Ureter (tissue), 1 donor: ENCODE results near the gene MARK3. TPM values are rescaled to one million over a fixed set of nuclear protein-coding genes. Genes with fewer than 3 reads are reported as not detected.

Experiments used
- DNase-seq: peaks from one replicate; pipeline ENCODE4 v3.0.0-alpha.2; 2020; ENCODE audit warnings: low spot score
- total RNA-seq: library from RNA; stranded (reverse); gene quantifications from one replicate; pipeline ENCODE4 v1.2.4, GENCODE V29; 2023
- donor health status: DM: yes; HTN: yes; CAD: no.

Gene MARK3
- total RNA-seq, 1 donor from 2014 or later, result 140 TPM

DNA sequence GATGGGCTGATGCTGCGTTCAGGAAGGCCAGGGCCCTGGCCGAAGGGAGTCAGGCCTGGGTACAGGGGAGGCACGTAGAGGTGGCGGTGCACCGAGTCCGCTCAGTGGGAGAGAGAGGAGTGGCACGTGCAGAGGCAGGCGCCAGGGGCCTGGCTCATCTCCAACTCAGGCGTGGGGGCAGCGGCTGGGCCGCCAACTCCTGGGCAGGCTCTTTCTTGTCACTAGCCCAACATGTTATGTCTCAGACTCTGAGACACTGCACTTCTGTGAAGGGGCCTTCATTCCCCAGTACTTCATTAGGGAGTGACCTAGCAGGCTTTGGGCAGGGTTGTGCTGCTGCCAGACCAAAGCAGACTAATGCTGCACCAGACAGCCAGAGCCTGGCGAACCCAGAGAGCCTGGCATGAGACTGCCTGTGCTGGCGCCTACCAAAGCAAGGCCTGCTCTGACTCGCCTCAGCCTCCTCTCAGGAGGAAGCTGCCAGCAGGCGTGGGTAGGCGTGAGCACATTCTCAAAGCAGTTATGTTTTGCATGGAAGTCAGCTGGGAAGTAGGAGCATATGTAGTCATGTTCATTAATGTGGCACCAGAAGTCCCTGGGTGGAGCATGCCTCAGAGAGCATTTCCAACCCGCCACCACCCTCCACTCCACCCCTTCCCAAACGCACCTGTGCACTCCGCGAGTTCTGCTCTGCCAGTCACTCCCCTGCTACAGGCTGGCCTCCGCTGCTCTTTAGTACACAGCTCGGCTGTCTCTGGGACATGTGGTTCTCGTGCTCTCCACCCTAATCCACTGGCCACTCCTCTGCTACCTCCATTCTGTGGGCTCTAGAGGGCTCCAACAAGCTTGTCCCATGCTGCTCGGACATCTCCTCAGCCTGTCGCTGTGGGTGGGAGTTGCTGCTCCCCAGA lies 127.7 kb downstream of the MARK3 start:
- peak; percentile 87 for DNase-seq

GRCh38 chr14:103514596-103515421 lies 129.6 kb downstream of the MARK3 start:
- DNase-seq, result no peak

- no peak for DNase-seq
Observed at GRCh38 chr14:103516426-103517173, 131.4 kb downstream of the MARK3 start.

- DNase-seq, result no peak
Observed at GRCh38 chr14:103517174-103517566, 132.0 kb downstream of the MARK3 start.

DNA sequence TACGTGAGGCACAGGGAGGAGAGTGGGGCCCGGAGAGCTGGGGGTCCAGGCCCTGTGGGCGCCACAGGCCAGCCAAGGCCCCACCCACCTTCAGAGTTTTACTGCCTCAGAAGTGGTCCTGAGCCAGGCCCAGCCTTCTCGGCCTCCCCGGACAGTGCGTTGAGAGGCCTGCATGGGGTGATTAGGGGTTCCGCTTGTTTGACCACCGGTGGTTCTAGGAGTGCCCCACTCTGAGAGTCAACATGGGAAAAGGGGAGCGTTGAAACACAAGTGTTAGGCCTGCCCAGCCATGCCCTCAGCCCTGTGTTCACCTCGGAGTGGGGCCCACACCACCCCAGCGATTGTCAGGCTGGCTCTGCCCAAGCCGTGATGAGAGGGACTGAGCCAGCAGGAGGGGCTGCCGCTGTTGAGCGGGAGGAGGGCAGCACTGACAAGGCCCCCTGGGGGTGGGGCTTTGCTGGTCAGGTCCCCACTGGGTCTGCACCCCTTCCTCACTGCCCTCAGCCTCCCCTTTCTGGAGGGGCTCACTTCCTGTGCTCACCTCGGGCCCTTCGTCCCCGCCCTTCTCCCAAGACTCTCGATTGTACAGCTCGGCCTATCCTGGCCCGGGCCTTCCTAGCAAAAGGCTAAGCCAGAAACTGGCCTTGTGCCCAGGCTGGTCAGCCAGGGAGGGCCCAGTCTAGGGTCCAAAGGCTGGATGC lies 132.7 kb downstream of the MARK3 start:
- DNase-seq, result no peak

DNA sequence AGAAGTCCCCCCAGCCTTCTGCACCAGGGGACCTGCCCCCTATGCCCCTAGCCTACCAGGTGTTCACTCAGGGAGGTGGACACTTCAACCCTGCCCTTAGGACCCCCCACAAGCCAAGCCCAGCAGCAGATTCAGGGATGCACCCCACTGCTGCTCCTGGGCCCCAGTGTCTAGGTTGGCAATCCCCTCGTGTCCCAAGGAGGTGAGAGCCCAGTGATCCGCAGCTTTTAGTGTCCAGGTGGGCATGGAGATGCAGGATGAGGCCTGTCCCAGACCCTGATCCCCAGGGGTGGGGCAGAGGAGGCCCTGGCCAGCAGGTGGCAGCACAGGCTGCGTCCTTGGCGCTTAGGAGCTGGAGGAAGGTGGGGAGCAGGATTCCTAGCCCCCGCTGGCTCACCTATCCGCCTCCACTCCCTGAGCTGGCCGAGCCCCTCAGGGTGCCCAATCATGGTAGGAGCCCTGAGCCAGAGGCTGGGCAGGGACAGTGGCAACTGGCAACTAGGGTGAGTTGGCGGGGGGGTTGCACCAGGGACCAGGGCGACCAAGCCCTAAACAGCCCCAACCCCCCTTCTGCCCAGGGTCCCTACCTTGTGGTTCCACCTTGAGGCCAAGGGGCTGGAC lies 133.3 kb downstream of the MARK3 start:
- DNase-seq, result no peak

DNA sequence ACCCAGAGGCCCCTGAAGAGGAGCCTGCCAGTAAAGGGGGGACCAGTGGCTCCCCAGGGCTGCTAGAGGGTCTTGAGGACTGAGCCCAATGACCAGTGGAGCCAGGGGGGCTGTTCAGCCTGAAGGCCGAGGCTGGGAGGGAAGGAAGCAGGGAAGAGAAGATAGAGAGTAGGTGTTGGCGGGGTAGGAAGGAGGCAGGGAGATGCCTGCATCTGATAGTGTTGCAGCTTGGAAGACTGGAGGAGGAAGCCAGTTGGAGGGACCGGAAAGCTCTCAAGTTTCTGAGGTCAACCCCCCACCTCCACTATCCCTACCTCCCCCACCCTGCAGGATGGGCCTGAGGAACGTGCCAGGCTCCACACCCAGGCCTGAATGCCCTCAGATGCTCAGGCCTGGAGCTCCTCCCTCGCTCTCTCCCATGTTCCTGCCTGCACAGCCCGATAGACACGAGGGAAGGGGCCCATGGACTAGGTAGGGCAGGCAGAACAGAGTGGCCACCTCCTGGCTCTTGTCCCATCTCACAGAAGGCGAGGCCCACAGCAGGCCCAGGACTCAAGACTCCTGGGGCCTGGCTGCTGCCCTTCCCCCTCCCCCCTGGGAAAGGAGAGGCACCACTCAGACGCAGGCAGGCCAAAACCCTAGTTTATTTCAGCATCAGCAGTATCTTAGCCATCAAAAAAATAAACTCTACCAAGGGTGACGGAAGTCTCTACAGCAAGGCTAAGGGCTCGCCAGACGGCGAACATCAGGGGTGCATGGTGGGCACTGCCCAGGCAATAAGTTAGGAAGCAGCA lies 134.0 kb downstream of the MARK3 start:
- DNase-seq, result no peak

GRCh38 chr14:103519837-103520212 lies 134.6 kb downstream of the MARK3 start:
- DNase-seq, result no peak

GRCh38 chr14:103520269-103520656 lies 135.0 kb downstream of the MARK3 start:
- DNase-seq, result no peak

GRCh38 chr14:103520657-103521437 lies 135.6 kb downstream of the MARK3 start:
- peak; percentile 83 for DNase-seq

GRCh38 chr14:103521438-103521950 lies 136.3 kb downstream of the MARK3 start:
- DNase-seq, result no peak

DNA sequence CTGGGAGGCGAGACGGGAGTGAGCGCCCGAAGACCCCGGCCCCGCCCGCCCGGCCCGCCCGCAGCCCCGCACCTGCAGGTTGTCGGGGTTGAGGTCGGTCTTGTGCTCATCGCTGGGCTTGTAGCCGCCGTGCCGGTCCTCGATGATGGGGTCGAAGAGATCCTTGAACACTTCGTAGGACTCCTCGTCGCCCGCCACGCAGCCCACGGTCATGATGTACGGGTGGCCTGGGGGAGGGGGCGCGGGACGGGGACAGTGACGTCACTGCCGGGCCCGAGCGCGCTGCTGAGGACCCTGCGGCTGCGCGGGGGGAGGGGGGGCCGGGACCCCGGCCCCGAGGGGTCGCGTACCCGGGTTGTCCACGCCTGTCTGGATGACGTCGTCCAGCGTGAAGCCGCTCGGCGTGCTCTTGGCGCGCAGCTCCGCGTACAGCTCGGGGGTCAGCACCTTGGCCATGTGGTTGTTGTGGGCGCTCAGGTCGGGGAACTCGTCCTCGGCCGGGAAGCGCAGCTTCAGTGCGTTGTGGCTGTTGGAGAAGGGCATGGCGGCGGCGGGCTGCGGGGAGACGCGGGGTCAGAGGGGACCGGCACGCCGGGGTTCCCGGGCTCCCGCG lies 136.8 kb downstream of the MARK3 start:
- peak; percentile 50 for DNase-seq

DNA sequence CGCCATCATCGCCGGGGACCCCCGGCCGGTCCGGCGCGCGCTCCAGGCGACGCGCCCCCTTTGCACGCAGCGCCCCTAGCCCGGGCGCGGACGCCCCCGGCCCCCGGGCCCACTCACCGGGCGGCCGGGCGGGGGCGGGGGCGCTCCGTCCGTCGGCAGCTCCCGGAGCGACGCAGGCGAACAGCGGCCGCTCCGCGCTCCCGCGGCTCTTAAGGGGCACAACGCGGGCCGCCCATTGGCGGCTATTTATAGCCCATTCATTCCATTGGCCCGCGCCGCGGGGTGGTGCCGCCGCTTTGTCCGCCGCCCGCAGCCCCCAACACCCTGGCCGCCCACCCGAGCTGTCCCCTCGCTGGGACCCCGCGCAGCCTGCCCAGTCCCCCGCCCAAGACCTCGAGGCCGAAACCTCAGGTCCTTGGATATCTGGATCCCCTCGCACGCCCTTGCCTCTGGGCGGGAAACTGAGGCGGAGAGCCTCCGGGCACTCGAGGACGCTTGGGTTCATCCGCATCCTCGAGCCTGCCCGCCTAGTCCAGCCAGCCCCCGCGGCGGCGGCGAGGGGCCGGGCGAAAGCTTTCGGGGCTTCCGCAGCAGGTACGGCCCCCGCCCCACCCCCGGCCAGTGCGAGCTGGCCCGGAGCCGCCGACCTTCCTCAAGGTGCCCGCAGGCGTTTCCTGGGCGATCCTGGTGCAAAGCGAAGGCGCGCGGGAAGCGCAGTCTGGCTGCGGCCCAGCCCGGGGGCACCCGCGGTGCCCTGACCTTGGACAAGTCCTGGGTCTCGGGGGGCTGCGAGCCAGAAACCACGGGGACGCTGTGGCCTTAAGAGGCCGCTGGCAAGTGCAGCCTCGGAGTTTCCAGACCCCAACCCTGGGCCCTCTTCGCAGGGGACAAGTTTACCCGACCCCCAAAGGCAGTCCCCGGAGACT lies 137.7 kb downstream of the MARK3 start, which contains the start of gene CKB:
Gene CKB (minus strand): TSS at position 182 of the 926 bp plus-strand sequence. CDS start 337 bp downstream, outside the sequence.
- DNase-seq, result no peak

GRCh38 chr14:103523575-103523954 lies 138.3 kb downstream of the MARK3 start:
- DNase-seq, result no peak

- DNase-seq, result no peak
Observed at GRCh38 chr14:103524002-103524935, 139.1 kb downstream of the MARK3 start.
